HepG2 (cell line): ENCODE results near the gene CENPP.
"Not testable (repeated sequence)": the region's sequence is repeated elsewhere in the genome, so short reads cannot be mapped to it uniquely, and the experiment has no call there.

Source experiments
- ATF2 ChIP-seq: sonication (generic); formaldehyde crosslinking; IDR thresholded peaks from 2 replicates; pipeline ENCODE4 v1.4.0; 2020; ENCODE audit warnings: missing genetic modification reagents
- ATRX ChIP-seq: sonication (generic); formaldehyde crosslinking; IDR thresholded peaks from 2 replicates; pipeline ENCODE4 v1.4.0; 2020; ENCODE audit warnings: missing genetic modification reagents, borderline replicate concordance
- MXI1 ChIP-seq: IDR thresholded peaks from 3 replicates; pipeline ENCODE4 v1.6.1; 2012; ENCODE audit warnings: low read depth, low read length, inconsistent platforms, borderline replicate concordance
- PBX3 ChIP-seq: sonication (generic); formaldehyde crosslinking; IDR thresholded peaks from 2 replicates; pipeline ENCODE4 v1.8.1; 2023; ENCODE audit warnings: missing genetic modification reagents, inconsistent platforms, borderline replicate concordance
- RBM39 ChIP-seq: fragments of 200-400 bp; formaldehyde crosslinking; IDR thresholded peaks from one replicate; pipeline ENCODE4 v1.6.1; 2018; ENCODE audit warnings: antibody characterized with exemption, mild to moderate bottlenecking, low read depth, low read length; ENCODE audit not compliant: poor library complexity, severe bottlenecking
- SMAD1 ChIP-seq: sonication (generic); formaldehyde crosslinking; IDR thresholded peaks from 2 replicates; pipeline ENCODE4 v1.4.0; 2020; ENCODE audit warnings: missing genetic modification reagents, low read depth, mild to moderate bottlenecking, borderline replicate concordance
- ZBTB44 ChIP-seq: sonication (generic); formaldehyde crosslinking; IDR thresholded peaks from 2 replicates; pipeline ENCODE4 v1.4.0; 2020; ENCODE audit warnings: missing genetic modification reagents
- ZNF17 ChIP-seq: sonication (generic); formaldehyde crosslinking; IDR thresholded peaks from 2 replicates; pipeline ENCODE4 v1.5.0; 2020; ENCODE audit warnings: mild to moderate bottlenecking, missing genetic modification reagents
- ZNF788 ChIP-seq: sonication (generic); formaldehyde crosslinking; IDR thresholded peaks from 2 replicates; pipeline ENCODE4 v1.5.0; 2020; ENCODE audit warnings: mild to moderate bottlenecking, missing genetic modification reagents, borderline replicate concordance
- ZNF841 ChIP-seq: sonication (generic); formaldehyde crosslinking; IDR thresholded peaks from 2 replicates; pipeline ENCODE4 v1.8.1; 2023; ENCODE audit warnings: missing genetic modification reagents, borderline replicate concordance

GRCh38 chr9:92595075-92595474, 269.3 kb downstream of the CENPP start:
- TF ChIP-seq MXI1; ZNF841 (CRISPR knock-in tag); ATRX (CRISPR knock-in tag); ATF2 (CRISPR knock-in tag); ZNF17; RBM39; PBX3; SMAD1 (CRISPR knock-in tag); ZBTB44; ZNF788 (CRISPR knock-in tag): not testable (repeated sequence)
